GM23338 (cell line): Measurements from ENCODE around the gene ZNF660. TPM values are rescaled to one million over a fixed set of nuclear protein-coding genes. Genes with fewer than 3 reads are reported as not detected.
"Not testable (repeated sequence)": the region's sequence is repeated elsewhere in the genome, so short reads cannot be mapped to it uniquely, and the experiment has no call there.

Experiments used
- ATAC-seq: fragments of 200-7000 bp; cut with Tn5 transposase; 3 replicates; pipeline ENCODE4 v1.9.1; 2020
- DNase-seq: peaks from one replicate; pipeline ENCODE4 v3.0.0-alpha.2; 2015; ENCODE audit warnings: low spot score
- H2AFZ ChIP-seq: fragments of 200-600 bp; sonication (generic); 2 replicates; pipeline ENCODE4 v1.8.0; 2016; ENCODE audit warnings: antibody characterized with exemption, mild to moderate bottlenecking, moderate library complexity
- H3F3A ChIP-seq: fragments of 200-600 bp; sonication (generic); replicated peaks from 2 replicates; pipeline ENCODE4 v1.8.0; 2017; ENCODE audit warnings: antibody characterized with exemption, mixed run types, low read depth
- H3K27ac ChIP-seq: fragments of 200-600 bp; sonication (generic); 2 replicates; pipeline ENCODE4 v1.6.1; 2016; ENCODE audit warnings: low read depth
- H3K27me3 ChIP-seq: fragments of 200-600 bp; sonication (generic); 2 replicates; pipeline ENCODE4 v1.8.0; 2016; ENCODE audit warnings: mild to moderate bottlenecking, mixed run types, moderate library complexity; ENCODE audit not compliant: insufficient read depth
- H3K36me3 ChIP-seq: fragments of 200-600 bp; sonication (generic); 2 replicates; pipeline ENCODE4 v1.8.0; 2016; ENCODE audit warnings: mild to moderate bottlenecking; ENCODE audit not compliant: insufficient read depth
- H3K4me1 ChIP-seq: fragments of 200-600 bp; sonication (generic); 2 replicates; pipeline ENCODE4 v1.8.0; 2016; ENCODE audit warnings: mild to moderate bottlenecking, moderate library complexity; ENCODE audit not compliant: insufficient read depth
- H3K4me2 ChIP-seq: fragments of 200-600 bp; sonication (generic); 2 replicates; pipeline ENCODE4 v1.7.1; 2017; ENCODE audit warnings: mixed run types
- H3K4me3 ChIP-seq: fragments of 200-600 bp; sonication (generic); 2 replicates; pipeline ENCODE4 v1.6.1; 2016; ENCODE audit warnings: mixed run types
- H3K79me2 ChIP-seq: fragments of 200-600 bp; sonication (generic); replicated peaks from 2 replicates; pipeline ENCODE4 v1.8.0; 2017; ENCODE audit warnings: mild to moderate bottlenecking; ENCODE audit not compliant: insufficient read depth
- H3K9me2 ChIP-seq: fragments of 200-600 bp; sonication (generic); 2 replicates; pipeline ENCODE4 v1.8.0; 2017; ENCODE audit not compliant: insufficient read depth
- H4K20me1 ChIP-seq: fragments of 200-600 bp; sonication (generic); replicated peaks from 2 replicates; pipeline ENCODE4 v1.8.0; 2017; ENCODE audit warnings: mild to moderate bottlenecking; ENCODE audit not compliant: insufficient read depth
- H3K27ac Mint-ChIP-seq: 2 replicates; pipeline ENCODE4 v1.8.0; 2020; ENCODE audit warnings: inconsistent platforms, mild to moderate bottlenecking, moderate library complexity, mixed read lengths
- H3K27me3 Mint-ChIP-seq: 3 replicates; pipeline ENCODE4 v1.8.0; 2022; ENCODE audit warnings: low read depth, mild to moderate bottlenecking, moderate library complexity, mixed read lengths, inconsistent platforms; ENCODE audit not compliant: insufficient read depth, poor library complexity
- H3K36me3 Mint-ChIP-seq: 3 replicates; pipeline ENCODE4 v1.8.0; 2021; ENCODE audit warnings: low read depth, mild to moderate bottlenecking, inconsistent platforms, moderate library complexity, mixed read lengths
- H3K4me1 Mint-ChIP-seq: 3 replicates; pipeline ENCODE4 v1.8.0; 2020; ENCODE audit warnings: mild to moderate bottlenecking, inconsistent platforms, mixed read lengths
- H3K4me3 Mint-ChIP-seq: 3 replicates; pipeline ENCODE4 v1.8.0; 2021; ENCODE audit warnings: moderate library complexity, mild to moderate bottlenecking, inconsistent platforms, mixed read lengths
- H3K9me3 Mint-ChIP-seq: 3 replicates; pipeline ENCODE4 v1.8.0; 2020; ENCODE audit warnings: moderate library complexity, mild to moderate bottlenecking, inconsistent platforms, mixed read lengths
- CREB1 ChIP-seq: fragments of 250-450 bp; sonication (Bioruptor Pico); IDR thresholded peaks from 2 replicates; pipeline ENCODE4 v1.5.0; 2020; ENCODE audit warnings: low read depth, mild to moderate bottlenecking, moderate library complexity
- CTCF ChIP-seq, 2 experiments: fragments of 200-600 bp in 1 of 2; sonication (generic) in 1 of 2; conservative IDR thresholded peaks; 2 replicates each; pipeline versions ENCODE4 v1.5.1 to v1.6.1; 2016 to 2017; ENCODE audit warnings: antibody characterized with exemption in 2 of 2, low read depth in 2 of 2, mild to moderate bottlenecking in 2 of 2, moderate library complexity in 1 of 2
- POLR2AphosphoS5 ChIP-seq: IDR thresholded peaks from 2 replicates; pipeline ENCODE4 v1.6.1; 2016; ENCODE audit warnings: antibody characterized with exemption, low read depth
- STAT1 ChIP-seq: IDR thresholded peaks from one replicate; pipeline ENCODE4 v1.6.1; 2016; ENCODE audit warnings: antibody characterized with exemption; ENCODE audit not compliant: unreplicated experiment
- ZNF331 ChIP-seq: fragments of 250-450 bp; sonication (Bioruptor Pico); IDR thresholded peaks from 2 replicates; pipeline ENCODE4 v1.5.0; 2020; ENCODE audit warnings: low read depth, mild to moderate bottlenecking, moderate library complexity
- polyA plus RNA-seq: library from polyadenylated mRNA; unstranded; fragments of >200 nt; fragmentation: Nextera tagmentation; extraction: Ambion mirVana; gene quantifications from 2 replicates; pipeline ENCODE4 v1.2.1, GENCODE V29; 2016
- total RNA-seq: library from RNA; depleted of rRNA; stranded (reverse); fragments of >200 nt; shearing (Covaris generic); gene quantifications from 2 replicates; pipeline ENCODE4 v1.2.3, GENCODE V29; 2014
- TF ChIP-seq, protein P1 (sequence below): fragments of 250-450 bp; sonication (Bioruptor Pico); IDR thresholded peaks from 2 replicates; pipeline ENCODE4 v1.5.0; 2020; ENCODE audit warnings: mild to moderate bottlenecking, moderate library complexity

ZNF660 gene
- total and polyA plus RNA-seq, 2 experiments from 2014 or later, result 5.4 to 10.1 TPM

DNA sequence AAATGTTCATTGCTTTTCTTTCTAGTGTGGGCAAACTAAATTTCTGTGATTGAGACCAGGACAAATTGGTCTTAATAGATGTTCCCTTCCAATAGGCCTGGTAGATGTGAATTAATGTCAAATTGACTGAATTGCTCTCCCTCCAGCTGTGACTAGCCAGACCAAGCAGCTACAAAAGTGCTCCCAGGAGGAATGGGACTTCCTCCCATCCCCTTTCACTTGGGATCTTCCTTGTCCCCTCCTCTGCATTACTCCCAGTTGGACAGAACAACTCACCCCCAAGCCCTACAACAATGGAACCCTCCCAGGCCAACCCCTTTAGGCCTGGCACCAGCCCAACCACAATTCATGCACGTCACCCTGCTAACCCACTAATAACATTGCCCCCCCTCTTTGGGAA, 49.4 kb upstream of the ZNF660 start:
- ATAC-seq, result no peak
- H3F3A ChIP-seq, result no peaks in the 10 kb centered on the region
- Mint-ChIP-seq H3K4me3 (no peak overlapping the region), H3K27me3 (peaks cover 1% of the 10 kb centered on the region), H3K27ac (no peak overlapping the region), H3K36me3 (no peaks in the 10 kb centered on the region; the same call in 2 of the 3 replicates), H3K4me1 (no peaks in the 10 kb centered on the region), H3K9me3 (no peaks in the 10 kb centered on the region; the same call in 2 of the 3 replicates)
- no peak overlapping the region for H3K4me2 ChIP-seq
- no peaks in the 10 kb centered on the region for H3K36me3 ChIP-seq
- H3K4me3 ChIP-seq, result no peak overlapping the region
- H2AFZ ChIP-seq, result no peak overlapping the region
- 0 out of 2 replicates have a peak, but pooled peaks cover 7% of the 10 kb centered on the region for H3K27me3 ChIP-seq
- no peak for TF ChIP-seq ZNF331
- TF ChIP-seq STAT1, result no peak
- TF ChIP-seq CTCF (conservative IDR thresholded peaks at IDR 0.05; ENCODE audit: low read depth in 2 of 2), result no peak
- no peak for TF ChIP-seq CREB1
- TF ChIP-seq, protein P1, sequence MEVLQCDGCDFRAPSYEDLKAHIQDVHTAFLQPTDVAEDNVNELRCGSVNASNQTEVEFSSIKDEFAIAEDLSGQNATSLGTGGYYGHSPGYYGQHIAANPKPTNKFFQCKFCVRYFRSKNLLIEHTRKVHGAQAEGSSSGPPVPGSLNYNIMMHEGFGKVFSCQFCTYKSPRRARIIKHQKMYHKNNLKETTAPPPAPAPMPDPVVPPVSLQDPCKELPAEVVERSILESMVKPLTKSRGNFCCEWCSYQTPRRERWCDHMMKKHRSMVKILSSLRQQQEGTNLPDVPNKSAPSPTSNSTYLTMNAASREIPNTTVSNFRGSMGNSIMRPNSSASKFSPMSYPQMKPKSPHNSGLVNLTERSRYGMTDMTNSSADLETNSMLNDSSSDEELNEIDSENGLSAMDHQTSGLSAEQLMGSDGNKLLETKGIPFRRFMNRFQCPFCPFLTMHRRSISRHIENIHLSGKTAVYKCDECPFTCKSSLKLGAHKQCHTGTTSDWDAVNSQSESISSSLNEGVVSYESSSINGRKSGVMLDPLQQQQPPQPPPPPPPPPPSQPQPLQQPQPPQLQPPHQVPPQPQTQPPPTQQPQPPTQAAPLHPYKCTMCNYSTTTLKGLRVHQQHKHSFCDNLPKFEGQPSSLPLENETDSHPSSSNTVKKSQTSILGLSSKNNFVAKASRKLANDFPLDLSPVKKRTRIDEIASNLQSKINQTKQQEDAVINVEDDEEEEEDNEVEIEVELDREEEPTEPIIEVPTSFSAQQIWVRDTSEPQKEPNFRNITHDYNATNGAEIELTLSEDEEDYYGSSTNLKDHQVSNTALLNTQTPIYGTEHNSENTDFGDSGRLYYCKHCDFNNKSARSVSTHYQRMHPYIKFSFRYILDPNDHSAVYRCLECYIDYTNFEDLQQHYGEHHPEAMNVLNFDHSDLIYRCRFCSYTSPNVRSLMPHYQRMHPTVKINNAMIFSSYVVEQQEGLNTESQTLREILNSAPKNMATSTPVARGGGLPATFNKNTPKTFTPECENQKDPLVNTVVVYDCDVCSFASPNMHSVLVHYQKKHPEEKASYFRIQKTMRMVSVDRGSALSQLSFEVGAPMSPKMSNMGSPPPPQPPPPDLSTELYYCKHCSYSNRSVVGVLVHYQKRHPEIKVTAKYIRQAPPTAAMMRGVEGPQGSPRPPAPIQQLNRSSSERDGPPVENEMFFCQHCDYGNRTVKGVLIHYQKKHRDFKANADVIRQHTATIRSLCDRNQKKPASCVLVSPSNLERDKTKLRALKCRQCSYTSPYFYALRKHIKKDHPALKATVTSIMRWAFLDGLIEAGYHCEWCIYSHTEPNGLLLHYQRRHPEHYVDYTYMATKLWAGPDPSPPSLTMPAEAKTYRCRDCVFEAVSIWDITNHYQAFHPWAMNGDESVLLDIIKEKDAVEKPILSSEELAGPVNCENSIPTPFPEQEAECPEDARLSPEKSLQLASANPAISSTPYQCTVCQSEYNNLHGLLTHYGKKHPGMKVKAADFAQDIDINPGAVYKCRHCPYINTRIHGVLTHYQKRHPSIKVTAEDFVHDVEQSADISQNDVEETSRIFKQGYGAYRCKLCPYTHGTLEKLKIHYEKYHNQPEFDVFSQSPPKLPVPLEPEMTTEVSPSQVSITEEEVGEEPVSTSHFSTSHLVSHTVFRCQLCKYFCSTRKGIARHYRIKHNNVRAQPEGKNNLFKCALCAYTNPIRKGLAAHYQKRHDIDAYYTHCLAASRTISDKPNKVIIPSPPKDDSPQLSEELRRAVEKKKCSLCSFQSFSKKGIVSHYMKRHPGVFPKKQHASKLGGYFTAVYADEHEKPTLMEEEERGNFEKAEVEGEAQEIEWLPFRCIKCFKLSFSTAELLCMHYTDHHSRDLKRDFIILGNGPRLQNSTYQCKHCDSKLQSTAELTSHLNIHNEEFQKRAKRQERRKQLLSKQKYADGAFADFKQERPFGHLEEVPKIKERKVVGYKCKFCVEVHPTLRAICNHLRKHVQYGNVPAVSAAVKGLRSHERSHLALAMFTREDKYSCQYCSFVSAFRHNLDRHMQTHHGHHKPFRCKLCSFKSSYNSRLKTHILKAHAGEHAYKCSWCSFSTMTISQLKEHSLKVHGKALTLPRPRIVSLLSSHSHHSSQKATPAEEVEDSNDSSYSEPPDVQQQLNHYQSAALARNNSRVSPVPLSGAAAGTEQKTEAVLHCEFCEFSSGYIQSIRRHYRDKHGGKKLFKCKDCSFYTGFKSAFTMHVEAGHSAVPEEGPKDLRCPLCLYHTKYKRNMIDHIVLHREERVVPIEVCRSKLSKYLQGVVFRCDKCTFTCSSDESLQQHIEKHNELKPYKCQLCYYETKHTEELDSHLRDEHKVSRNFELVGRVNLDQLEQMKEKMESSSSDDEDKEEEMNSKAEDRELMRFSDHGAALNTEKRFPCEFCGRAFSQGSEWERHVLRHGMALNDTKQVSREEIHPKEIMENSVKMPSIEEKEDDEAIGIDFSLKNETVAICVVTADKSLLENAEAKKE (CRISPR knock-in tag), result no peak
- TF ChIP-seq POLR2AphosphoS5, result no peak
- no peak for DNase-seq
- no peaks in the 10 kb centered on the region for H4K20me1 ChIP-seq
- H3K9me2 ChIP-seq, result peaks cover 6% of the 10 kb centered on the region; the same call in 1 of the 2 replicates
- H3K27ac ChIP-seq, result no peak overlapping the region
- no peaks in the 10 kb centered on the region for H3K79me2 ChIP-seq
- H3K4me1 ChIP-seq, result no peaks in the 10 kb centered on the region

- not testable (repeated sequence) for H3K4me2 ChIP-seq, H3K4me1 Mint-ChIP-seq, H3K27ac Mint-ChIP-seq, H4K20me1 ChIP-seq, H3K79me2 ChIP-seq, H3K36me3 Mint-ChIP-seq, H3K4me3 ChIP-seq, H3K4me1 ChIP-seq, H2AFZ ChIP-seq, H3K9me2 ChIP-seq, H3K27me3 ChIP-seq, H3K27ac ChIP-seq, H3K9me3 Mint-ChIP-seq, H3K4me3 Mint-ChIP-seq, H3K36me3 ChIP-seq, ATAC-seq, H3K27me3 Mint-ChIP-seq, DNase-seq, H3F3A ChIP-seq
Measured at GRCh38 chr3:44544811-44545210, 40.0 kb upstream of the ZNF660 start.
